Neural progenitor cell (in vitro differentiated cells): Measurements from ENCODE around the gene ASTE1.

ENCODE experiments used
- CTCF ChIP-seq: fragments of 200-600 bp; sonication (generic); IDR thresholded peaks from 2 replicates; pipeline ENCODE4 v1.5.1; 2017; ENCODE audit warnings: antibody characterized with exemption, mild to moderate bottlenecking
- EZH2 ChIP-seq: fragments of 200-600 bp; sonication (generic); IDR thresholded peaks from 2 replicates; pipeline ENCODE4 v1.6.1; 2017; ENCODE audit warnings: antibody characterized with exemption, mild to moderate bottlenecking, moderate library complexity
- EZH2phosphoT487 ChIP-seq: fragments of 200-600 bp; sonication (generic); IDR thresholded peaks from 2 replicates; pipeline ENCODE4 v1.6.1; 2017; ENCODE audit warnings: antibody characterized with exemption

GRCh38 chr3:131053043-131053859, 26.6 kb upstream of the ASTE1 start:
- TF ChIP-seq EZH2 (no peak), CTCF (peak; percentile 32), EZH2phosphoT487 (no peak)
